GM12892 (cell line): Measurements from ENCODE around the gene SNPH.

ENCODE experiments used
- DNase-seq: peaks from one replicate; pipeline ENCODE4 v3.0.0; 2011; ENCODE audit not compliant: insufficient read length
- FAIRE-seq: peaks from 2 replicates; lab custom pipeline; 2011; peaks lifted over from hg19 to GRCh38; lab: Jason Lieb, UNC
- POLR2A ChIP-seq: IDR thresholded peaks from 2 replicates; pipeline ENCODE4 v1.6.1; 2011; ENCODE audit warnings: low read depth, low read length, control low read depth
- POLR2AphosphoS5 ChIP-seq: IDR thresholded peaks from 2 replicates; pipeline ENCODE4 v1.6.1; 2011; ENCODE audit warnings: low read depth, low read length, control low read depth
- TAF1 ChIP-seq: IDR thresholded peaks from 2 replicates; pipeline ENCODE4 v1.6.1; 2011; ENCODE audit warnings: low read depth, mild to moderate bottlenecking, control low read depth, low read length, borderline replicate concordance

SNPH gene

DNA sequence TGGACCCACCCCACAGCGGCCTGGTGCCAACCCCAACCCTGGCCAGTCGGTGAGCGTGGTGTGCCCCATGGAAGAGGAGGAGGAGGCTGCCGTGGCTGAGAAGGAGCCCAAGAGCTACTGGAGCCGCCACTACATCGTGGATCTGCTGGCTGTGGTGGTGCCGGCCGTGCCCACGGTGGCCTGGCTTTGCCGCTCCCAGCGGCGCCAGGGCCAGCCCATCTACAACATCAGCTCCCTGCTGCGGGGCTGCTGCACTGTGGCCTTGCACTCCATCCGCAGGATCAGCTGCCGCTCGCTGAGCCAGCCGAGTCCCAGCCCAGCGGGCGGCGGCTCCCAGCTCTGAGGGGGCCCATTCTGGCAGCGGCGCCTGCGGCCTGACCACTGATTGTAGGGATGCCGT is 39.6 kb downstream of the SNPH start:
- TF ChIP-seq POLR2AphosphoS5 (no peak), POLR2A (no peak), TAF1 (no peak)
- no peak for DNase-seq
- no peak for FAIRE-seq

DNA sequence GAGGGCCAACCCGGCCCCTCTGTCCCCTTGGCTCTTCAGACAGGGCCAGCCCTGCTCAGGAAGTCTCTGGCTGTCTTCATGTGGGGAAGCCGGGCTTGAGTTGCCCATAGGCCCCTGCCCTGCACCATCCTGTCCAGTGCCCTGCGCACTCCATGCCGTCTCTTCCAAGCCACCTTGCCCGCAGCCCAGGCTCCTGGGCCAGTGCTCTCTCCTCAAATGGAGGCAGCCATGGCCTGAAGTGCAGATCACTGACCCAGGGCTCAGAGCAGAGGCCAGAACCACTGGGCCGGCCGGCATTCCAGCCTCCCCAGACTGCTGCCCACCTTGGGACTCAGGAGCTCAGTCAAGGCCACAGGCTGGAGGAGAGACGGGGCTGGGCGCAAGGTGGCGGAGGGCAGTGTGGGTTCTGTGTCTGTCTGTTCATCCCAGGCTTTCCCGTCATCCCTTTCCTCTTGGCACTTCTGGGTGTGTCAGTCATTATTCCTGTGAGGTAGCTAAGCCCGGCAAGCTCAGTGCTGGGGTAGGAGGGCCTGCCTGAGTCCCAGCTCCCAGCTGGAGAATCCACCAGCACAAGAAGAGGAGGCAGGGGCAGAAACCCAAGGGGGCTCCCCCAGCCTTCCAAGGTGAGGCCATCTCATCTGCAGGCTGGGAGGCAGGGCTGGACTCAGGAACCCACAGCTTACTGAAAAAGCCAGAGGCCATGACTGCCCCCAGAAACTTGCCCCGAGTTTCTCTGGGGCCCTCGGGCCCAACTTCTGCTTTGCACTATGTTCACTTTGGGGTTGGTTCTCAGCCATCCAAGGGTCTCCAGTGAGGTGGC is 40.4 kb downstream of the SNPH start:
- no peak for FAIRE-seq
- TF ChIP-seq TAF1: no peak
- no peak for TF ChIP-seq POLR2AphosphoS5
- TF ChIP-seq POLR2A: no peak
- DNase-seq: no peak

DNA sequence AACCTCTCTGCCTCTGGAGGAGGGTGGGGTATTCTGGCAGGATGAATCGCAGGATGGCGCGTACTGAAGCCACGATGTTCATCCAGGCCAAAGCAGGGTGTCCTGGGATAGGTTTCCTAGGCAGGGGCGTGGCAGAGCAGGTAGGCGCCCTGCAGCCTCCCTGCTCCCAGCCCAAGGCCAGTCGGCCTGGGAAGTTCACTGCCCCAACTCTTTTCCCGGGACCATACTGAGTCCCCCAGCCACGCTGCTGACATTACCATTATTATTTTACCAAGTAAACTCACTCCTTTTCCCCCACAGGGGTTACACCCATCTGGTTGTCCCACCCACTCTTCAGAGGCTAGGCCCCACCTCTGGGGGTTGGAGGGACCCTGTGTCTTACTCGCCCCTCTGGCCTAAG is 41.1 kb downstream of the SNPH start:
- no peak for TF ChIP-seq TAF1
- no peak for TF ChIP-seq POLR2A
- TF ChIP-seq POLR2AphosphoS5: no peak
- no peak for FAIRE-seq
- no peak for DNase-seq

DNA sequence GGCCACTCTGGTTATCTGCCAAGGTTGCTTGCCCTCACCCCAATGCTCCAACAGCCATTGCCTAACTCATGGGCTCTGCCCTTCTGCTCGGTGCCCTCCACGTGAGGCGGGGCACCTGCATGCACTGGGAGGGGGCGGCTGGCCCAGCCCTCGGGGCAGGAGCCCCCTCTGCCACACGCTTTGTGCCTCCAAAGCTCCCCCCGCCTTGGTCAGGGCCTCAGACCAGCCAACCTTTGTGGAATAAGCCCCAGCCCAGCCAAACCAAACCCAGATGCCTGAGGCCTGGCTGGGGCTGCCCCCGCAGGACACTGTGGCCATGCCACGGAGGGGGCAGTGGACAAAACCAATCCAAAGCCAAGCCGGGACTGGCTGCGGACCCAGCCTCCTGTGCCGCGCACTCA is 41.5 kb downstream of the SNPH start:
- FAIRE-seq (no peak), DNase-seq (no peak)
- TF ChIP-seq POLR2AphosphoS5 (no peak), POLR2A (no peak), TAF1 (no peak)

DNA sequence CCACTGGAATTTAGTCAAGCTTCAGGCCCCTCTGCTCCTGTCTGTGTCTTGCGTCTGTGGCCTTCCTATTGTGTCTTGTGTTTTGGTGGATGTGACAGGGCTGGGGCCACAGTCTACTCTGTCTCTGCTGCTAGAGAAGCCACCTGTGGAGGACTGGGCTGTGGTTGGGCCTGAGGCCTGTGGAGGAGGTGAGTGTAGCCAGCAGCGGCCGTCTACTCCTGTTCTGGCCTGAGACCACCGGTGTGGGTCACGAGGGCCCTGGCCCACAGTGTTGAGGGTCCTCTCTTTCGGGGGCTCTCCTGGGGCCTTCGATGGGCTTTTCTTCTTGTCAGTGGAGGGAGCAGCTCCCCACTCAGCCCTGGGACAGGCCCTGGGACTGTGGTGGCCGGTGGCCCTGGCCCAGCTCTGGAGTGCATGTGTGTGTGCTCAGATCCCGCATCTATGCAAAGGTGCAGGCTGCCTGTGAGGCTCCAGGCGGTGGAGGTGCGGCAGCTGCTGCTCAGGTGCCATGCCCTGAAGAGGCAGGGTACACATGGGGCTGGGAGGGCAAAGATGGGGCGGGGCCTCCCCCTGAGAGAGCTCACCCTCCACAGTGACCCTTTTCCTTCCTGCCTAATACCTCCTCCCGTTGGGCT is 42.1 kb downstream of the SNPH start:
- DNase-seq (no peak), FAIRE-seq (no peak)
- TF ChIP-seq POLR2AphosphoS5 (no peak), TAF1 (no peak), POLR2A (no peak)

DNA sequence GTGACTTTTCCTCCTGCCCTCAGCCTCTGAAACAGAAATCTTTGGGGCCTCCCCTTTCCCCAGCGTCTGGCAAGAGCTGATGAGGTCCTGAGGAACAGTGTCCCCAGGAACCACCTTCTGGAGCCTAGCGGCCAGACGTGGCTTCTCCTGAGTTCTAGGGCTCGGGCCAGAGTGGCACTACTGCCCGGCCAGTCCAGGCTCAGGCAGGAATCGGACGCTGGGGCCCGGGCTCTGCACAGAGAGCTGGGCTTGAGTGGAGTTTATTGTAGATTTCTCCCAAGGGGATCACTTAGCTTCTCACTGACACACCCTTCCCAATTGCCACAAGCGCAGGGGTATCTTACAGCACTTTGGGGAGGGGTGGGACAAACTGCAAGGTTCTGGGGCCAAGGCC is 42.6 kb downstream of the SNPH start:
- FAIRE-seq (no peak), DNase-seq (no peak)

DNA sequence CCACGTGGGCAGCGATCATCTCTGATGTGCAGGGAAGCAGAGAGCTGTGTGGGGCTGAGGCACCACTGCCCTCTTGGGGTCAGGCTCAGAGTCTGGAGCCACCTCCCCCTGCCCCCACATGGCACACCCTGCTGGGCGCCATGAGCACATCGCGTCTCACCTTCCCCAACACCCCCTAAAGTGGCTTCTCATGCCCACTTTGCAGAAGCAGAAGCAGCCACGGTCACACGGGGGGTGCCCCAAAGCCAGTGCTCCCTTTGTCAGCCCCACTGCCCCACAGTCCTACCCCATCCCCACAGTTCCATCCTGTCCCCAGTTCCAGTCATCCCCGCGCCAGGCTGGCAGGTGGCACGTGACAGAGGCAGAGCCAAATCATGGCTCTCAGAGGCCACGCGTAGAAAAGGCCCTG is 43.3 kb downstream of the SNPH start:
- FAIRE-seq (no peak), DNase-seq (no peak)
- TF ChIP-seq POLR2A: no peak
- no peak for TF ChIP-seq POLR2AphosphoS5
- no peak for TF ChIP-seq TAF1

More for the DNA sequence above, 42.6 kb downstream of the SNPH start:
- no peak for TF ChIP-seq POLR2A

DNA sequence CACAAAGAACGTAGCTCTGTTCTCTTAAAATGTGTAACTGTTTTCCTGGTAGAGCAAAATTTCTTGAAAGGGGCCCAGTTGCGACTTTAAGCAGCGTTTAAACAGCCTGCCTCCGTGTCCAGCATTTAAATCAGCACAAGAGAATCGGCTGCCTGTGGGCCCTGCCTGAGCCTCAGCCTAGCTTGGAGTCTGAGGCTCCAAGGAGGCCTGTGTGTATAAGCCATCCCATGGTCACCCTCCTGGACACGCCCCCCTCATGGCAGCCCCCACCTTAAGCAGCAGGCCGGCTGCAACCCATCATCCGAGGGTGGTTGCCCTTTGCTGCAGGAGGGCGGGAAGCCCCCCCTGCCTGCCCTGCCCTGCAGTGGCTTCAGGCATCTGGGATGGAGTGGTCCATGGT is 44.0 kb downstream of the SNPH start:
- no peak for FAIRE-seq
- no peak for DNase-seq
- TF ChIP-seq TAF1 (no peak), POLR2AphosphoS5 (no peak), POLR2A (no peak)

DNA sequence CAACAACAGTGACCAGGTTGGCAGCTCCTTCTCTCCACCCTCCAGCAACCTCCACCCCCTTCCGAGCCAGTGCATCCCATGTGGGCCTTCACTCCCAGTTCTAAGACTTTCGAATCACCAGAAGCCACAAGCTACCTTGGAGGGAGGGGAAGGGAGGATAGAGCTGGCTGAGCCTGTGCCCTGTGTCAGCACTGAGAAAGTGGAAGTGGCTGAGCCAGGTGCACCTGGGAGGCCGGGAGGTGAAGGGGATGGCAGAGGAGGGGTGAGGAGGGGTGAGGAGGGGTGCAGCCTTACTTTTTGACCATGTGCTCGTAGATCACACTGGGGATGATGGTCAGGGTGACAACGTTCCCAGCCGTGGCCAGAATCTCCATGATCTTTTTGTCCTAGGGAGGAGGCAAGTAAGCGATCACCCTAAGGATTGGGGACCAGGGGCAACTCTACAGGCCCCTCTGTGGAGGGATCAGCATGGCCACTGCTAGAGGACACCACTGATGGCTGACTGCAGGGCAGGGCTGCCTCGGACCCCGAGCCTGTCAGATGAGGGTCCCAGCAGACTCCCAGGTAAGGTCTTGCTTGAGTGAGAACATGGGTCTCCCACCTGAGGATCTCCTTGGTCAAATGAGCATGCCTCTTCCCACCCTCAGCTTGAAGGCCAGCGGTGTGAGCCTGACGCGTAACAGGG is 44.6 kb downstream of the SNPH start:
- TF ChIP-seq TAF1 (no peak), POLR2AphosphoS5 (no peak), POLR2A (no peak)
- no peak for DNase-seq
- no peak for FAIRE-seq

DNA sequence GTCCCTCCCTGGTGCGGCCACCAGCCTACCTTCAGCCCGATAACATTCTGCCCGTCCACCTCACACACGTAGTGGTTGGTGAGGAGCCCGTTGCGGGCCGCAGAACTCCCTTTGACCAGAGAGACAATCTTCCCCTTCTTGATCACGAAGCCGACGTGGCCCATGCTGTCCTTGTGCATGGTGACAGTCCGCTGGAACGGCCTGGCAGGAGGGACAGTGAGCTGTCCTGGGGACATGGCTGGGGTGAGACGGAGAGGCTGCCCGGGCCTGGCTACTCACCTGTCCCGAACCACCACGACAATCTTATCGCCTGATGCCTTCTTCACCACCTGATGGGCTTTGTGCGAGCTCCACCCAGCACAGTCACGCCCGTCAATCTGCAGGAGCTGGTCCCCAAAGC is 46.2 kb downstream of the SNPH start:
- DNase-seq (no peak), FAIRE-seq (no peak)
- no peak for TF ChIP-seq POLR2A

DNA sequence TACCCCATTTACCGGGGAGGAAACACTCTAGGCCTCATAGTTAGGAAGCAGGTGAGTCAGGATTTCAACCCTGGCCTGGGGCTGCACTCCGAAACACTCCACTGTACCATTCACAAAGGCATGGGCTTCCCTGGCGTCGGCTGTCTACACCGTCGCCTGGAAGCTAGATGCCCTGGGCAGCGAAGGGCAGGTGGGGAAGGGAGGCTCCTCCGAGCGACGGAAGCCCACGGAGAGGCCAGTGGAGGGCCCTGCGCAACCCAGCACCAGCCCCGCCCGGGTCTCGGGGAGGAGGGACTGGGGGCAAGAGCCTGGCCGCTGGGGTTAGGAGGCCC is 46.8 kb downstream of the SNPH start:
- DNase-seq (no peak), FAIRE-seq (no peak)
- no peak for TF ChIP-seq TAF1
- TF ChIP-seq POLR2AphosphoS5: no peak
- TF ChIP-seq POLR2A: no peak

DNA sequence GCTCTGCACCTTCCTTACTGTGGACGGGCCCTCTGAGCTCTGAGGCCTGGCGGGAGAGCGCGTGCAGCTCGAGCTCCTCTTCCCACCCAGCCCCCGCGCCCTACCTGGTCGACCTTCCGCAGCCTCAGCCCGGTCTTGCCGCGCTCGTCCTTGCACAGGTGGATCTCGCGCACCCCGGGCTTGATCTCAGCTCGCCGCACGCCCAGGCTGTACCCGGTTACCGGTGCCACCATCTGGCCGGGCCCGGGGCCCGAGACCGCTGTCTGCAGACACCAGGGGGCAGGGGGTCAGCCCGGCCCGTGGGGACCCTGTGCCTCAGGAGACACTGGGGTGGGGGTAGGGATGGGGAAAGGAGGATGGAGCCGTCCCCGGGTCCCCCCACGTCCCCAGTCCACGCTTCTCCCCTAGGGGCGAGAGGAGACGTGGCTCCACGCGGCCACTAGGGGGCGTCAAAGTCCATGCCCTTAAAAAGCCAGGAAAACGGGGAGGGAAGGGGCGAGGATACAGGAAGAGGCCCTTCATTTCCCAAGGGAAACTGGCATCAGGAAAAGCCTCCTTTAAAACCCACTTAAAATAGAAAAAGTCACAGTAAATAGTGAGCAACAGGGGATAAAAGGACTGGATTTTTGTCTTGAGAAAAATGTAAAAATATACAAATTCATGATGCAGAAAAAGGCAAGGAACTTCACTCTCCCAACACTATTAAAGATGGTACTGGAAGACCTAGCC is 47.3 kb downstream of the SNPH start:
- FAIRE-seq (peak; percentile 48), DNase-seq (peak; percentile 68)
- TF ChIP-seq TAF1 (no peak), POLR2AphosphoS5 (no peak), POLR2A (no peak)
